NCI-H1436 treated with DMSO at 0.1 percent for 48 hours (cell line): ENCODE data around the gene VTI1A.

Source experiments
- DNase-seq: peaks from one replicate; lab custom pipeline; 2025; lab: John Stamatoyannopoulos, UW

Gene VTI1A

DNA sequence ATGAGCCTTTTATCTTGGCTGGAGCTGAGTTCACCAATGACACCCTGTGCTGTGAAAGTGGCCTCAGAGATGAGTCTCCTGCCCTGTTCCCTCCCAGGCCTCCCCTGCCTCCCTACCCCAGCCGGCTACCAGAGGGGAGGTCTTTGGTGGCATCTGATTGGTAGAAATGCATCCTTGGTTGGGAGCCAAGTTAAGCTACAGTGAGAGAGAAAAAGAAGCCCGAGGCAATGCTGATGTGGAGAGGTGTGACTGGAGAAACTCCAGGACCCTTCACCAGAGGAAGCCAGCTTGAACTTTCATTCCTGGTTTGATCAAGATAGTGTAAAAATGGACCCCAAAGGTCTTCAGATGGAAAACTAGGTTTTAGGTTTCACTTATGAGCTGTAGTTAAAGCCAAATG, 311.9 kb downstream of the VTI1A start:
- no peak for DNase-seq

DNA sequence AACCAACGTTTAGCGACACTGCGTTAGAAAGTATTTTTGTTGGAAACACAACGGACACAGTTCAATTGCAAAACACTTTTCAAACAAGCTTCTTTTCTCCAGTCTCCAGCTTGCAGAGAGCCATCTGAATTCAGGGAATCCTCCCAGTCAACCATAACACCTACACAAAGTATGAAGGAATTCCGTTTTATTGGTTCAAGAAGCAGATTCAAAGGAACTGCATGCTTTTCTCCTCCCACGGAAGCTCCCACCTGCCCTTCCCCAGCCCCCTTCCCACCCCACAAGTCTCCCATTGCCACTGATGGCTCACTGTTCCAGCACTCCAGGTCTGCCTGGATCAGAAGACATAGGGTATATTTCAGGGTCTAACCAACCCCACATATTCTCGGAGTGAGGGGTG, 312.5 kb downstream of the VTI1A start:
- no peak for DNase-seq

DNA sequence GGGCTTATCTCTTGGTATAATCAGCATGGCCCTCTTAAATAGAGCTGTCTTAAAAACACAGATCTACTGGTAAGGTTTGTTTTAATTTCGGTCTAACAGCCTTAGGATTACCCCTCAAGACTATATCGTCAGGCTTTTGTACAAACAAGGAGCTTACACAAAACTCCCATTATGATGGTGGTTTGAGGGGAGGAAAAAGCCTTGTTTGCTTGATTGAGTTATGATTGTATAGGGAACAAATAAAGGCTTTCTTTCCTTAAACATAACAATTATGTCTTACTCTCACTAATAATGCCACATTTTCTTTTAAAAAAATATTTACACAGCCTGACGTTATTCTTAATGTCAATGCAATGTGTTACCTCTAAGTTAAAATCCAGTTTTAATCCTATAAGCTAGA, 314.2 kb downstream of the VTI1A start:
- peak; percentile 49 for DNase-seq

DNA sequence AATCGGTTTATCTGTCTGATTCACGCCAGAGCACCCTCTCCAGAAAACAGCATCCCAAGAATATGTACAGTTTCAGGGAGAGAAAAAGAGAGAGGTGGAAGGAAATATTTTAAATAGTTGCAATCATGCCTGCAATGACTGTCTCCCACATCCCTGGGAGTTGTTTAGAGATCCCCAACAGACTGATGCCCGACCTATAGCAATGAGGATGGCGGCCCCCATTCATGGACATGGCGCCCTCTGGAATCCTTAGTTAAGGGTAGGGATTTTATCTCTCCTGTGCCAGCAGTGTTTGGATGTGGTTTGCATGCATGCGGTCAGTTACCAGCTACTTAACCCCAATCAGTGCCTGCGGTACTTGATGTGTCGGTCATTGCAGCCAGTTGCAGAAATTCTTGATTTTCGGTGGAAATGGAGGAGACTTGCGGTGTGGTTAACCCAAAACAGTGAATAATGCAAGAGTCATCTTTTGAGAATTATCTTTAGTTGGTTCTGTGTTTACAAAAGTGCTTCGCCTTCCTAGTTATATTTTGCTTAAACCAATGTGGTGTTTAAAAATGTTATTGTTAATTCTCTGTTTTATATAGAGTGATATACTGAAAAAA, 317.0 kb downstream of the VTI1A start:
- DNase-seq = no peak

DNA sequence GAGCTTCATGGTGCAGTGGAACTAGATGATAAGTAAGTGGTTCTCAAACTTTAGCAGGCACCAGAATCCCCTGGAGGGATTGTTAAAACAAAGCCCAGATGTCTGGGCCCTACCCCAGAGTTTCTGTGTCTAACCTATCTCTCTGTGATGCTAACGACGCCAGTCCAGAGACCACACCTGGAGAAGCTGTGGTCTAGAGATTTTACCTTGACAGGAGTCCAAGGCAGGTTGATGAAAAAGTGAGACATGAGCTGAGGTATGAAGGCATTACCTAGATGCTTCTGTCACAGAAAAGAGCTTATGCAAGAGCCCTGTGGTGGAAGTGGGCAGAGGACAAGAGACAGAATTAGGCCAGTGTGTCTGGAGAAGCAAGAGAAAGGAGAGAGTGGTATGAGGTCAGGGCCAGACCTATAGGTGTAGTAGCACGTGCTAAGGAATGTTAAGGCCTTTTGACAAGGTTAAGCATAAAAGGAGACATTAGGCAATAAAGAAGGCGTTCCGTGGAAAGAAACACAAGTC, 318.8 kb downstream of the VTI1A start:
- no peak for DNase-seq

DNA sequence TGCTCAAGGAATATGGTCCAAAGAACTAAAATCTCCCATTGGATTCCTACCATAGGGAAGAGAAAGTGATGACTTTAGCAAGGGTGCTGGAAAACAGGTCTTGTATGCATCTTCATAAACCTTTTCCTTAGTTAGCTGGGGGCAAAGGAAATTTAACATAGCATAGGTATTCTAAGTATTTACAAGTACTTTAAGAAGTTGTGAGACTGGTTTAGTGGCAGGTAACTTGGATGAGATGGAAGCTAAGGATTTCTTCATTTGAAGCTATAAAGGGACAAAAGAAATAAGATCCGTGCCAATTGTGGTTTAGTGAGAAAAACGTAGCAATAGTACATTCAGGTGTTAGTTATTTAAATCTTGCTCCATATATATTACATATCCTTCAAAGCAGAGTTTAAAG, 319.6 kb downstream of the VTI1A start:
- no peak for DNase-seq

DNA sequence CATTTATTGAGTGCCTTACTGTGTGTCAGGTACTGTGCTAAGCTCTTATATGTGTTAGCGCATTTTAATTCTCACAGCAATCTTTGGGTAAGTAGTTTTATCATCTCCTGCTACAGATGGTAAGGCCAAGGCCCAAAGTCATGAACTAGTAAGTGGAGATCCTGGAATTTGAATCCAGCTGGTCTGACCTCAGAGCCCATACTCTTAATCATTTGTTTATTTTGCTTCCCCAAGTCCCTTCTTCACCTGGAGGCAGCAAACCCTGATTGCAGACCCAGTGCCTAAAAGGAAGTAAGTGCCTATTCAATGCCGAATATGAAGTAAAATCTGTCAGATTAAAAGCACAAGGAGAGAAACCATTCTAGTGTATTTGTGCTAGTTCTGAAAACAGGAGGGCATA, 320.1 kb downstream of the VTI1A start:
- no peak for DNase-seq

DNA sequence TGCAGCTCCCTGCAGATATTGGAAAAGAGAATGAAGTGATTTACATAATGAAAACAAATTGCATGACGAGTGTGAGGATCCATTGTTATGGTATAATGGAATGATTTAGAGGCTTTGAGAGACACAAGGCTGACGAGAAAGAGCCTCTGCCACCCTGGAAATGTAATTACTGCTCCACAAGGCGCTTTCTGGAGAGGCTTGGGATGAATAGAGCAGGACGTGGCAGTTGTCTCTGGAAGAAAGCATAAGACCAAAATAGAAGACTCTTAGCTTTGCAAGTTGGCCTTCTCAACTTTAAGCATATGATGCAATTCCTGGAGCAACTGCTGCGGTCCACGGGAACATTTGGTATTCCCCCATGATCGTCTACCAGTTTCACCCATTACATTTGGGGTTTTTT, 321.1 kb downstream of the VTI1A start:
- no peak for DNase-seq

DNA sequence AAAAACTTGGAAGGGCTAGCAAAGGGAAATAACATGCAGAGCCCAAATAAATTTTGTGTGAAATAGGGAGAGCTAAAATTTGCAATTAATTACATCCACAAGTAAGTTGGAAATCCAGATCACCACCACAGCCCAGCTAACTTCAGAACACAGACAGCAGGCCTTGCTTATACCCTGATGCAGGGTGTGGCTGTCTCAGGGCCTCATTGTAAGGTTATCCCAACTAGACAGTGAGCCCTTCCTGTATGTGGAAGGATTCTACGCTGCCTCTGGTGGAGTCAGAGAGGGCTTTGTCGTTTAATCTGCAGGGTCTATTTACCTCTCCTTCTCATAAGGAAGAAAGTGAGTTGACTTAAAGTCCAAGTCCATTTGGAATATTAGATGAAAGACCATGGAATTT, 322.1 kb downstream of the VTI1A start:
- DNase-seq = no peak

DNA sequence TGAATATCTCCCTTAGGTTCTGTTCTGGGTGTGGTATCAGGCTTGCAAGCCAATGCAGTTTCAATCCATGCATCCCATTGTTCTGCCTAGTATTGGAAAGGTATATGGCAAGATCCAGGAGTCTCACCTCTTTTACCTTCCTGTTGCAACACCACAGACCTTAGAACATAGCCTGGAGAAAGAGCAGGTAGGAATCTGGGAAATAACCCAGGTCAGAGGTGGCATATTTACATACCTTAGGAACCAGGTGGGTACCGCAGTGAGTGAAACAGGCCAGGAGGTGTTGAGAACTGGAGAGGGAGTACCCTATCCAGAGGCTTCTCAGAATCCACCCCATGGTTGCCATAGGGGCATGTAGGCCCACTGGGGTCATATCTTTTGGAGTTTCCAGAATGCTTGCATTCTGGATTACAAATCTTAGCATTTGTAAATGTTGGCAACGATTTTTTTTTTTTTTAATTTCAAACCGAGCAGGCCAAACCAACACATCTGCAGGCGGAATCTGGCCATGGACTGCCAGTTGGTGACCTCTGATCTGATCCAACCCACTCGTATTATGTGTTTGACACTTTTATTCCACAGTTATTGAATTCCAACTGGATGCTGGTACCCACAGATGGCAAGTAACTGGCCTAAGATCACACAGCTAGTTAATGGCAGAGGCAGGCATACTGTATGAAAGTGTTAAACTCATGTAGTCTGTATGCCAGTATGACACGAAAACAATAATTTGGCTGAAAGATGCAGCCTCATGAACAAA, 322.8 kb downstream of the VTI1A start:
- DNase-seq = no peak

DNA sequence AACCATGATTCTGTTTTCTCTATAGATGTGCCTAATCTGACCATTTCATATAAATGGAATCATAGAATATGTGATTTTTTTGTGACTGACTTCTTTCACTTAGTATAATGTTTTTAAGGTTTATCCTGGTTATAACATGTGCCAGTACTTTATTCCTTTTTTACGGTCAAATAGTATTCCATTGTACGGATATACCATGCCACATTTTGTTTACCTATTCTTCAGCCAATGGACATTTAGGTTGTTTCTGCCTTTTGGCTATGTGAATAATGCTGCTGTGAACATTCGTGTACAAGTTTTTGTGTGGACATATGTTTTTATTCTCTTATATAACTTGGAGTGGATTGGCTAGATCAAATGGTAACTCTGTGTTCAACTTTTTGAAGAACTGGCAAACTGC, 324.7 kb downstream of the VTI1A start:
- no peak for DNase-seq

DNA sequence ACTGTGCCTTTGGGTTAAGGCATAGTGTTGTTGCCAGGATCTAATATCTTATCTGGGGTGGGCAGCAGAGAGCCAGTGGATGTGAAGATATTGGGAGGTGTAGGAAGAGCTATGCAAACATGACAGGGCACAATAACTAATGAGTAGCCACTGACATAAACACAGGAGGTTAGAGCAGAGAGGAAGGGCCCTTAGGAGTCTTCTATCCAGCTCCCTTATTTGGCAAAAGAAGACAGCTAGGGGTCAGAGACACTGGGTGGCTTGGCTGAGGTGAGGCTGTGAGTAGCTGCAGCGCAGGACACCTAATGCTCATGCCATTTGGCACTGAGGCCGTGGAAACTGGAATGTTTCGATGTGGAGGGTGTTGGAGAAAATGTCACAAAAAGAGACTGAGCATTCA, 326.8 kb downstream of the VTI1A start:
- DNase-seq = no peak

DNA sequence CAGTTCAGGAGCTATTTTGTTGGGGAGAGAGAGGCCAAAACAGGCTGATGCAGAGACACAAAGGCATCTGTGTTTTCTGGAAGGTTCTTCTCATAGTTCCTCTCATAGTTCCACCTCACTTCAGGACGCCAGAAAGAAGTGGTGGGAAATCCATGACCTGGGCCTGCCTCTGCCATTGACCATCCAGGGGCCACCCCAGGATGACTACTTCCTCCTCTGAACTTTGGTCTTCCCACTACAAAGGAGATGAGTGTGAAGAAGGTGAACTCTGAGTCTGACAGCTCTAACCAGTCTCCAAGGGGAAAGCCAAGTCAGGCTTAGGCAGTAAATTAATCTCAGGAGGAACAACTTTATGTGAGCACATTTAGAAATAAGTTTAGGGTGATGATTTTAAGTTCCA, 327.2 kb downstream of the VTI1A start:
- DNase-seq = no peak

DNA sequence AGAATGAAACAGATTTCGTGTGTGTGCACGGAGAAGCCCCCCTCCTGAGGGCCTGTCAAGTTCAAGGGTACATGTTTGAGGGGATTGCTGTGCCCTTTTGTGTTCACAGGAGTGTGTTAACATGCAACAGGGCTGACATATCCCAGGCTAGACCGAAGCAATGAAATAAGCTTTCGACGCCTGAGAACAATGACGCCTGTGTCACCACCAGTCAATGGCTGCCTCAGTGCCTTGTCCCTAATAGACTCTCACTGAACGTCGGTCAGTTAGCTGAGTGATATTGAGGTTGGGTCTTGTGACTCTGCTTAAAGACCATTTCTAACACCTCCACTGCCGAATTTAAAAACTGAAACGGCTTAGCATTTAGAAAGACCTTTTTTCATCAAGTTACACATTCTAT, 327.8 kb downstream of the VTI1A start:
- peak; percentile 54 for DNase-seq

DNA sequence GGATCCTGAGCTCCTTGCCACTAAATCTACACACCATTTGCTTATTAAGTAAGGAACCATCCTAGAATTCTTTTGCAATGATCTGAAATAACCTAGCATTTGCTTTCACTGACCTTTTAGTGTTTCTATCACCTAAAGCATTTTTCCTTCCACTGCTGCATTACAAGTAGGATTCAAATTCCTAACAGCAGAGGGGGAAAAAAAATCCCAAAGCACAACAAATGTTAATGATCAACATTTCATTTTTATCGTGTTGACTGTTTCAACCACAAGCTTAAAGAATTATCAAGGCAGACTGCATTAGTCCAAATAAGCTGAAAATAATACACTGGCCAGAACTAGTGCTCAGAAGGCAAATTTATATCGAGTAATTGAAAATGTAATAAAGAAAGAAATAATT, 328.4 kb downstream of the VTI1A start:
- no peak for DNase-seq

DNA sequence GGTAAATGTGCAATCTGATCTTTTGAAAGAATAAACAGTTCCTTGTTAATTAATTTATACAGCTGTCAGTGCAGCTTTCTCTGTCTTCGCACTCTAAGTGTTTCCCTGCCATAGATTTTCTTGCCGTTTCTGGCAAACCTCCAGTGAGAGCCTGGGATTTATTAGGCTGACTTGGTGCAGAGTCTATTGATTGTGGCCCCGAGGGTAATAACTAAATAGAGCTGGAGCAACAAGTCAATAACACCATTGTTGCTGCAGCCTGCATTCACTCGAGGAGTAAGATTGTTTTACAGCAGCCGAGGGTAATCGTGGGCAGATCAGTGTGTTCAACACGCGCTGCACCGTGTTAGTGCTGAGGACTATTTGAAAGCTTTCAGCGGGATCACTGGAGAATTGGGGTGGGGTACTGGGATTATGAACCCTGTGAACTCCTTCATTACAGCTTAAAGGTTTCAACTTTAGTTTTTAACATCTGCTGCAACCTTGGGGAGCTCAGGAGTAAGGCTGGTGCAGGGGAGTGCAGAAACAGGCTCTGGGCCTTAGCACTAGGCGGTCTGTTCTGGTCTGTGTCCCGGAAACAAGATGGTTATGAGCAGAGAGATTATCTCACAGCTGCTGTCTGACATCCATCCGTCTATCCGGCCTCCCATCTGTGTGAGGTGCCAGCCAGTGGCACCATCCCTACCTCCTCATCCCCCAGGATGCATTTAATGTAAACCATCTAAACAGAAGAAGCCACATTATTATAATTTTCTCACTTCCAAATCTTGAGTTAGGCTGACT, 329.1 kb downstream of the VTI1A start:
- peak; percentile 87 for DNase-seq

DNA sequence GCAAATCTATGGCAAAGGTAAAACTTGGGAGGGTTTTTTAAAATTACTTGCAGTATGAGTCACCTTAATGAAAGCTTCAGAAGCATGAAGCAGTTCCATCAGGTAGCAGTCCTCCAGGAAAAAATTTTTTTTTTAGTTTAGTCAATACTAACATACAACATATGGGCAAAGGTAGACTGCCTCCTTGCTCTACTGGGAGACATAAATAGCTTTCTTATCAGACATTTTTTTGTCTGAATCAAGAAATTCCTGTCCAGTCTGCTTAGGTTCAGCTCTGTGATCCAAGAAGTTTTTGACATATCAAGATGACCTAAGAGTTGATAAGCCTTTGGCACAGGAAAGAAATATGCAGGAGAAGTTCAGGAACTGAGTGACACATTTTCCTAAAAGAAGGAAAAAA, 331.6 kb downstream of the VTI1A start:
- DNase-seq = no peak

DNA sequence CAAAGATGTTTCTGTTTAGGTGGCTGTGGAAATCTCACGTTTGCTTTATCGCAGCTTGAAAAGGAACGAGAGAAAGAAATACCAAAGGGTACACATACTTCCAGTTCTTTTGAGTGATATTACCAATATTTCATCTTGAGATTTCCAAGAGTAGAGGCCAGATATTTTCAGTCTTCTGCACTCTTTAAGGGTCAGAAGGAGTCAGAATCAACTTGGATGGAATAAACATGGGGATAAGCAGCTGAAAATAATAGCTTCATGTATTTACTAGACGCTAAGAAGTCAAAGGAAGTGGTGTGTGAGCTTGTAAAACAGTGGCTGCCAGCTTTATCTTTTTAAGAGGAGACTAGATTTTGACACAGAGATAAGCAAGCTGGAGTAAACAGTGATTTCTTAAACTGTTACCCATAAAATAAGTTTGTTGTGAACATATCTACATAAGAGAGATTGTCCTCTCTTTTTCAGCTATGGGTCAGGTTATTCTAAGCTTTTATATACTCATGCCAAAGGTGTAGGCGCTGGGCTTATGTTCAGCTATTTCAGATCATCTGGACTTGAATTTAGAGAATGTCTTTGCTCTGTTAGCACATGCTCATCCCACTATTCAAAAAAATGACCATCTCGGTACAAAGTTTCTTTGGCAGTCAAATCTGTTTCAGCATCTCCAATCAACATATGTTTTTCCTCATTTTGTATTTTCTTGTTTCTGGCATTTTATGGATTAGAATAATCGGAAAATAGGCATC, 332.2 kb downstream of the VTI1A start:
- DNase-seq = no peak

DNA sequence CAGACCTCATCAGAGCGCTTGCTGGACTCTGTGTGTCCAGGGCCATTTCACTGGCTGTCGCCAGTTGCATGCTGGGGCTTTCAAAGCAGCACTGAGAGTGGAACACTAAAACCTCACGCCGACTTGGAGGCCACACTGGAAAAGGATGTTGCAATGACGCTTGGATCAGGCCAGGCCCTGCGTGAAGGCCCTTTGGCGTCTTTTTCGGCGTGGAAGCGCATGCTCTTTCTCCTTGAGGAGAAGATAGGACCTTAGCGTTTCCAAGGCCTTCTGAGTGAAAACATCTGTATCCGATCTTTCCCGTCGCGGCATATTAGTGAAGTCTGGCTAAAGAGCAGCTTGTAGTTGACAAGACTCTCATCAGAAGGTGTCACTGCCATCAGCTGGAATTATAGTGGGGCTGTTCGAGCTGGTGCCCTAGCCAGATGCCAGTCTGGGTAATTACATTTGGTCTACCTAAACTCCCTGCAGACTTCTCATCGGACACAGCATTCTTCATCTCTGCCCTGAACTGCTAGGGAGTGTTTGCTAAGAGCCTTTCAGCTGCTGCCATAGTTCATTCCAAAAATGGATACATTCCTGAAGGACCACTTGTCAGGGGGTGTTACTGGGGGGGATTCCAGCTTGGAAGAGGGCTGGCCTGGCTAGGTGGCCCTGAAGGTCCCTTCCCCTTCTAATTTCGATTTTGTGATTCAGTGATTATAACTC, 335.3 kb downstream of the VTI1A start:
- no peak for DNase-seq

DNA sequence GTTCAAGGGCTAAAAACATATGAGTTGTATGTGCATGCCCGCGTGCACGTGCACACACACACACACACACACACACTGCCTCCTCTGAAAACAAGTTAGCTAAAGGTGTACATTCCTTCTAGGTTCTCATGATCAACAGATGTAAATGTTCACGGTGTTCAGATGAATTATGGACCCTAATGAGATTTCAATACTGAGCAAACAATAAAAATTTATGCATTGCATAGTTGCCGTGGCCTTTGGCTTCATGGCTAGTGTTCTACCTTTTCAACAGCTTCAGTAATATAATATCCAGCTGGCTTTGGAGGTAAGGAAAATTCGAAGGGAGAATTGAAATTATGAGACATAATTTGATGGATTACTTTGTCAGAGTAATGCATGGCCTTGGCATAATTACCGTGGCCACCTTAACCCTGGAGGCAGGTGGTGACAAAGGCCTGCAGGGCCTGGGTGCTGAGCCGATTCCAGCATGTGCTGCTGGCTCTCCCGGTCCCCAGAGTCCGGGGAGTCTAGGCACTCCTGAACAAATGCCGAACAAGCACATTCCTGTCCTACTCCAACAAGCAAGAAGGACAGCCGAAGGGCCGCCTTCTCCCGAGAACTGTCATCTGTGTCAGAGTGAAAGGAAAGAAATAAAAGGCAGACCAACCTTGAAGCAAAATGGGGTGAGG, 336.5 kb downstream of the VTI1A start:
- DNase-seq = no peak

DNA sequence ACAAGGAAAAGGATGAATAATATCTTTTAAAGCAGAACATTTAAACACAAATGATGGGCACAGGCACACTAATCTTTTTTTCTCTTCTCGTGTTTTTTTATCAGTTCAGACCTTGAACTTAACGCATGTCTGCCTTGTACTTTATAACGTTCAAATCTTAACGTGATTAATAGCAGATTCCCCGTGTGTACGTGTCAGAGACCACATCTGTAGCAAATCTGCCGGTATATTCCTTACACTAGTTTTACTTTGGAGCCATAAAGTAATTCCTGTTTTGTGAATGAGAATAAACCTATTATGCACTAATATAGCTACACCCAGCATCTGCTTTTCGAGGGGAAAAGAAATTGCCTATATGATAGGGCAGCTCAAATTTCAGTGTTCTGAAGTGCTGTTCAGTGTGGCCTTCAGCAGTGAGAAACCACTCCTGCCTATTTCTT, 337.0 kb downstream of the VTI1A start:
- DNase-seq = peak; percentile 94
